ENCODE measurements around the gene DNAJB2.
"Not testable (repeated sequence)": the region's sequence is repeated elsewhere in the genome, so short reads cannot be mapped to it uniquely, and the experiment has no call there.

DNAJB2 gene

GRCh38 chr2:219253753-219254589 lies 25.2 kb upstream of the DNAJB2 start, which contains the start of gene TUBA4A:
TUBA4A (minus strand) TSS chr2:219253918; CDS start chr2:219253858, 60 bp downstream.
- in situ Hi-C loops (cut with MboI; ENCODE audit: low pct_unique_long_range_greater_than_20kb, low sequenced_read_pairs) = no loop called here
- DNase-seq = peak; percentile 86

DNA sequence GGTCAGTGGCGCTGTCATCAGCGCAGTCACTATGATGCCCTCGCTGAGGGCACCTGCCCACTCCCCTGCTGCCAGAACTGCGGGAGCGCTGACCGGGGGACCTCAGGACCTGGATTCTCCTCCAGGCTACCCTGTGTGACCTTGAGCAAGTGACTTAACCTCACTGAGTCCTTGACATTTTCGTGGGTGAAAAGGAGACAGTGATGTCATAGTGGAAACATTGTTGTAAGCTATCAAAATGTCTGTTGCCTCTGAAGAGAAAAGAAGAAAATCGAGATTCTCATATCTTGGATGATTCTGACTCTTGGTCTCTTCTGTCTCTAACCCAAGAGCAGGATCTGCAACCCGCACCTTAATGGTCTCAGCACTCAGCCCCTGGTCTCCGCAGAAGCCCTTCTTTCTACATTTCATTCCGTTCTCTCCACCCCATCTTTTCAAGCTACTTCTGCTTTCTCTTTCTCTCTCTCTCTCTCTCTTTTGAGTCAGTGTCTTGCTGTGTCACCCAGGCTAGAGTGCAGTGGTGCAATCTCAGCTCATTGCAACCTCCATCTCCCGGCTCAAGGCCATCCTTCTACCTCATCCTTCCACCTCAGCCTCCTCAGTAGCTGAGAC lies 24.5 kb upstream of the DNAJB2 start:
- peak; percentile 72 for DNase-seq

DNA sequence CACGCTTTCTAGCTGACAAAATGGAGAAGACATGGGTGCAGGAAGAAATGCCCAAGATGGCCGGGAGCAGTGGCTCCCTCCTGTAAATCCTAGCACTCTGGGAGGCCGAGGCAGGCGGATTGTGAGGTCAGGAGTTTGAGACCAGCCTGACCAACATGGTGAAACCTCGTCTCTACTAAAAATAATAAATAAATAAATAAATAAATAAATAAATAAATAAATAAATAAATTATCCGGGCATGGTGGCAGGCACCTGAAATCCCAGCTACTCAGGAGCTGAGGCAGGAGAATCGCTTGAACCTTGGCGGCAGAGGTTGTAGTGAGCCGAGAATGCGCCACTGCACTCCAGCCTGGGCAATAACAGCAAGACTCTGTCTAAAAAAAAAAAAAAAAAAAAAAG lies 20.2 kb upstream of the DNAJB2 start:
- DNase-seq; in situ Hi-C loops (cut with MboI; ENCODE audit: low pct_unique_long_range_greater_than_20kb, low sequenced_read_pairs): not testable (repeated sequence)

More for the DNA sequence above, 24.5 kb upstream of the DNAJB2 start:
- in situ Hi-C loops (cut with MboI; ENCODE audit: low pct_unique_long_range_greater_than_20kb, low sequenced_read_pairs) = no loop called here

GRCh38 chr2:219261024-219261855 lies 17.9 kb upstream of the DNAJB2 start:
- in situ Hi-C loops (cut with MboI; ENCODE audit: low pct_unique_long_range_greater_than_20kb, low sequenced_read_pairs) = no loop called here
- DNase-seq = peak; percentile 74

GRCh38 chr2:219266232-219266631 lies 12.9 kb upstream of the DNAJB2 start:
- in situ Hi-C loops (cut with MboI; ENCODE audit: low pct_unique_long_range_greater_than_20kb, low sequenced_read_pairs) = no loop called here
- DNase-seq = no peak

- in situ Hi-C loops (cut with MboI; ENCODE audit: low pct_unique_long_range_greater_than_20kb, low sequenced_read_pairs) = no loop called here
- DNase-seq = no peak
These were observed 12.3 kb upstream of the DNAJB2 start for GRCh38 chr2:219266886-219267285.

- DNase-seq = no peak
- in situ Hi-C loops (cut with MboI; ENCODE audit: low pct_unique_long_range_greater_than_20kb, low sequenced_read_pairs) = no loop called here
These were observed 10.9 kb upstream of the DNAJB2 start for GRCh38 chr2:219268294-219268693.

DNA sequence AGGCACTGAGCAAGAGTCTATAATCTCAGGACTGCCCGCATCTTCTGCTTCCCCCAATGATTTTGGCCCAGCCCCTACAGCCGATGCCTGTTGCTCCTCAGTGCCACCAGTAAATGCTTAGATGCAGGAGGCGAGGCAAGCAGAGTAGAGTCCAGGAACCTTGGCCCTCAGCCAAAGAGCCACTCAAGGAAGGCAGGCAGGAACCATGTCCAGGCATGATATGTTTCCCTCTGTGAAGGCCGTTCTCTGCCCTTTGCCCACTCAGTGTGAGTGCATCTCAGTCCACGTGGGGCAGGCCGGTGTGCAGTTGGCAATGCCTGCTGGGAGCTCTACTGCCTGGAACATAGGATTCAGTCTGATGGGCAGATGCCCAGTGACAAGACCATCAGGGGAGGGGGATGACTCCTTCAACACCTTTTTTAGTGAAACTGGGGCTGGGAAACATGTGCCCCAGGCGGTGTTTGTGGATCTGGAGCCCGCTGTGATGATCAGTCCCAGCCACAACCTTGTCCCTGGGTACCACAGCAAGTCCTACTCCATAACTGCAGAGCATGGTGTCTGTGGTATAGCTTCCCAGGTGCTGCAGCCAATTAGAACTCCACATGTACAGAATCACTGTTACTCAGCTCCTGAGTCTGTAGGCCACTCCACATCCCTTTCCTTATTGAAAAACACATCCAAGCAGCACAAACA lies 9.7 kb upstream of the DNAJB2 start:
- in situ Hi-C loops (cut with MboI; ENCODE audit: low pct_unique_long_range_greater_than_20kb, low sequenced_read_pairs) = no loop called here
- no peak for DNase-seq

DNA sequence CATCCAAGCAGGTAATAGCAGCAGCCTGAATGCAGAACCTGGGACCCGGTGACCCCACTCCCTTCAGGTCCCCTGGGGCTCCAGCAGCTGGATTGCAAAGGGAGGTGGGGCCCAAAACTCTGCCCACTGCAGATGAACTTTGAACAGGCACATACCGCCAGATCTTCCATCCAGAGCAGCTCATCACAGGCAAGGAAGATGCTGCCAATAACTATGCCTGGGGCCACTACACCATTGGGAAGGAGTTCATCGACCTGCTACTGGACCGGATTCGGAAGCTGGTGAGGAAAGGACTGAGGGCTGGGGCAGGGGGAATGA lies 9.2 kb upstream of the DNAJB2 start:
- no peak for DNase-seq
- in situ Hi-C loops (cut with MboI; ENCODE audit: low pct_unique_long_range_greater_than_20kb, low sequenced_read_pairs) = no loop called here

- in situ Hi-C loops (cut with MboI; ENCODE audit: low pct_unique_long_range_greater_than_20kb, low sequenced_read_pairs) = no loop called here
These were observed 8.1 kb upstream of the DNAJB2 start for GRCh38 chr2:219271021-219271420.

DNA sequence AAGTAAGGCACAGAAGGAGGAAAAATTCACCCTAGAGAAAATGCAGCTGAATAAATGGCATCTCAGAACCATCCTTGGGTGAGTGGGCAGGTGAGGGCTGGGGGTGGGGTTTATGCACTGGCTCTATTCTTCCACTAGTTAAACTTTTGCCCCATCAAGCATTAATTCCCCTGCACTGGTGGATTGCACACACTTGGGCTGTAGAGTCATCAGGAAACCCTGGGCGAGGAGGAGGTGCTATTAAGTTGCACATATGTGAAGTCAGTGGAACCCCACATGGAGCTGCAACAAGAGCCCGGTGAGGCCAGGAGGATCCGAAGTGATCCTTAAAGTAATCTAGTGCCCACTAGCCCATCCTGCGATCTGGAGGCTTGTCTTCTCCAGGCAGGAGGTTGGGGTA lies 6.8 kb upstream of the DNAJB2 start:
- in situ Hi-C loops (cut with MboI; ENCODE audit: low pct_unique_long_range_greater_than_20kb, low sequenced_read_pairs) = no loop called here
- no peak for DNase-seq

More at GRCh38 chr2:219271021-219271420, 8.1 kb upstream of the DNAJB2 start:
- no peak for DNase-seq

DNA sequence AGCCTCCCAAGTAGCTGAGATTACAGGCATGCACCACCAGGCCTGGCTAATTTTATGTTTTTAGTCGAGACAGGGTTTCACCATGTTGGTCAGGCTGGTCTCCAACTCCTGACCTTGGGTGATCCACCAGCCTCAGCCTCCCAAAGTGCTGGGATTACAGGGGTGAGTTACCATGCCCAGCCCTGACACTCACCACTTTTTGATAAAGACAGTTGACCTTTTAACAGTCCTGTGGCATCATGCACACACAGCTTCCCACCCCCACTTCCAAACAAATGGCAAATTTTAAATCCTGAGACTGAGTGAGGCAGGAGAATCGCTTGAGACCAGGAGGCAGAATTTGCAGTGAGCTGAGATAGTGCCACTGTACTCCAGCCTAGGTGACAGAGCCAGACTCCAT lies 6.2 kb upstream of the DNAJB2 start:
- DNase-seq = no peak
- in situ Hi-C loops (cut with MboI; ENCODE audit: low pct_unique_long_range_greater_than_20kb, low sequenced_read_pairs) = no loop called here

GRCh38 chr2:219273937-219274336 lies 5.2 kb upstream of the DNAJB2 start:
- in situ Hi-C loops (cut with MboI; ENCODE audit: low pct_unique_long_range_greater_than_20kb, low sequenced_read_pairs) = no loop called here
- no peak for DNase-seq

DNA sequence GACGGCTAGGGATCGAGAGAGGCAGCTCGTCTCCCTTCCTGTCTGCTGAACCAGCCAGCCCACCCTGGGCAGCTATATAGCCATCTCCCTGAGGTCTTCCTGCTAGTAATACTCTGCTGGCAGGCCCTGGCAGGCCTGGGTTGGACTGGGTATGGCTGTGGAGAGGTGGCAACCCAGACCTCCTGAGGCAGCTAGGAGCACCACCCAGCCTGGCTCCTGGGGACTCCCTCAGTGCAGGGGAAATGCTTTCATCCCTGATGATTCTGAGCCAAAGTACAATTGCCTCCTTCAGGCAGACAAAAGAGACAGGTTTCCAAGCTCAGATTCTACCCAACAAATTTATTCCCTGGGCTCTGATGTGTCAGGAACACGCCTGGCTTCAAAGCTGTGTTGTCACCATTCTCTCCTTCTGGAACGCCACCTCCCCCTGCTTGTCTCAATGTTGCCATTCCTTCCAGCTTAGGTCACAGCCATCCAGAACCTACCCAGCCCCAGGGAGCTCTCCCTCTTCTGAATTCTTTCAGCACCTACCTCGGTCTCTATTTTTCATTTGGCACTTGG lies 4.7 kb upstream of the DNAJB2 start:
- DNase-seq = no peak
- in situ Hi-C loops (cut with MboI; ENCODE audit: low pct_unique_long_range_greater_than_20kb, low sequenced_read_pairs) = no loop called here

GRCh38 chr2:219277703-219278654 lies 1.2 kb upstream of the DNAJB2 start:
- DNase-seq = peak; percentile 87
- in situ Hi-C loops (cut with MboI; ENCODE audit: low pct_unique_long_range_greater_than_20kb, low sequenced_read_pairs) = no loop called here

DNA sequence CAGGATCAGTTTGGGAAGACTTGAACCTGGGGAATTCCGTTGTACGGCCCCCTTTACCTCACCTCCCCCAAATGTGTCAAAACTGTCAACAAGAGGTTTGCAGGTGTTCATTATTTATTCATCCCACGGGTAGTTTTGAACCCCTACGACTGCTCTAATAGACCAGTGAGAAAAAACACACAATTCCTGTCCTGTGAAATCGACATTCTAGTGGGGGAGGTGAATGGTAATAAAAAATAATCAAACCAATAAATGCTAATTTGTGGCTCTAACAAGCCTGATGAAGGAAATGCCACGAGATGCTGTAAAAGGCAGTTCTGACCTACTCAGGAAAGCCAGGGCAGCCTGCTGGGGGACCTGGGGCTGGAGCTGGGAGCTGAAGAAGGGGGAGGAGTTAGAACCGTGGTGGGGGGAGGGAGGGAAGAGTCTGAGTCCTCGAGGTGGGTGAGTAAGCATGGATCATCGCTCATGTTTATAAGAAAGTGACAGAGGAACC lies 463 bp upstream of the DNAJB2 start:
- no peak for DNase-seq
- in situ Hi-C loops (cut with MboI; ENCODE audit: low pct_unique_long_range_greater_than_20kb, low sequenced_read_pairs) = no loop called here

GRCh38 chr2:219279916-219280516 lies 850 bp downstream of the DNAJB2 start:
- no peak for DNase-seq
- in situ Hi-C loops (cut with MboI; ENCODE audit: low pct_unique_long_range_greater_than_20kb, low sequenced_read_pairs) = no loop called here

Measured in KBM-7 (cell line).